Neural cell (in vitro differentiated cells): ENCODE measurements around the gene NFE2. TPM values are rescaled to one million over a fixed set of nuclear protein-coding genes. Genes with fewer than 3 reads are reported as not detected.
"Not testable (repeated sequence)": the region's sequence is repeated elsewhere in the genome, so short reads cannot be mapped to it uniquely, and the experiment has no call there.

ENCODE experiments used
- H2AFZ ChIP-seq: fragments of 200-600, 300-800 bp; sonication (generic), shearing (Covaris generic); 2 replicates; pipeline ENCODE4 v1.6.0; 2014; ENCODE audit warnings: low read depth, mild to moderate bottlenecking, antibody characterized with exemption, low read length, moderate library complexity
- H3F3A ChIP-seq: fragments of 200-600 bp; shearing (Covaris generic); 2 replicates; pipeline ENCODE4 v1.6.1; 2016; ENCODE audit warnings: mild to moderate bottlenecking, moderate library complexity, mixed read lengths, antibody characterized with exemption, low read length; ENCODE audit not compliant: insufficient read depth, poor library complexity, severe bottlenecking
- H3K27ac ChIP-seq: fragments of 200-600, 300-800 bp; sonication (generic), shearing (Covaris generic); 2 replicates; pipeline ENCODE4 v1.5.1; 2014; ENCODE audit warnings: mild to moderate bottlenecking, low read length, moderate library complexity
- H3K27me3 ChIP-seq: fragments of 300-800, 200-600 bp; sonication (generic), shearing (Covaris generic); 2 replicates; pipeline ENCODE4 v1.6.0; 2014; ENCODE audit warnings: mild to moderate bottlenecking, low read depth, low read length, moderate library complexity; ENCODE audit not compliant: insufficient read depth
- H3K36me3 ChIP-seq: fragments of 300-800, 200-600 bp; sonication (generic), shearing (Covaris generic); 2 replicates; pipeline ENCODE4 v1.5.1; 2014; ENCODE audit warnings: mild to moderate bottlenecking, antibody characterized with exemption, low read length, moderate library complexity; ENCODE audit not compliant: insufficient read depth
- H3K4me2 ChIP-seq: fragments of 300-800, 200-600 bp; sonication (generic), shearing (Covaris generic); 2 replicates; pipeline ENCODE4 v1.6.0; 2014; ENCODE audit warnings: mild to moderate bottlenecking, low read length
- H3K4me3 ChIP-seq: fragments of 300-800, 200-600 bp; sonication (generic), shearing (Covaris generic); 2 replicates; pipeline ENCODE4 v1.5.1; 2014; ENCODE audit warnings: mild to moderate bottlenecking, low read length, moderate library complexity
- H3K79me2 ChIP-seq: fragments of 200-600 bp; shearing (Covaris generic); replicated peaks from 2 replicates; pipeline ENCODE4 v1.6.0; 2014; ENCODE audit warnings: mild to moderate bottlenecking, low read length, moderate library complexity; ENCODE audit not compliant: insufficient read depth
- H3K9ac ChIP-seq: fragments of 300-800, 200-600 bp; sonication (generic), shearing (Covaris generic); 2 replicates; pipeline ENCODE4 v1.6.1; 2016; ENCODE audit warnings: mild to moderate bottlenecking, low read length, mixed read lengths
- H3K9me2 ChIP-seq: fragments of 200-600 bp; shearing (Covaris generic); 2 replicates; pipeline ENCODE4 v1.6.1; 2016; ENCODE audit warnings: mild to moderate bottlenecking, low read length, mixed read lengths; ENCODE audit not compliant: insufficient read depth
- H3K9me3 ChIP-seq: fragments of 200-600, 300-800 bp; sonication (generic), shearing (Covaris generic); 2 replicates; pipeline ENCODE4 v1.6.1; 2016; ENCODE audit warnings: mild to moderate bottlenecking, mixed run types, low read length, moderate library complexity, mixed read lengths
- H4K20me1 ChIP-seq: fragments of 200-600 bp; shearing (Covaris generic); 2 replicates; pipeline ENCODE4 v1.6.1; 2016; ENCODE audit warnings: mild to moderate bottlenecking, mixed run types; ENCODE audit not compliant: insufficient read depth
- CTCF ChIP-seq: fragments of 450-650 bp; IDR thresholded peaks from 2 replicates; pipeline ENCODE4 v1.5.1; 2014; ENCODE audit warnings: antibody characterized with exemption, mild to moderate bottlenecking, moderate library complexity; ENCODE audit not compliant: poor library complexity, severe bottlenecking
- EP300 ChIP-seq: fragments of 450-650 bp; conservative IDR thresholded peaks from 2 replicates; pipeline ENCODE4 v1.6.1; 2014; ENCODE audit warnings: antibody characterized with exemption, mild to moderate bottlenecking, moderate library complexity; ENCODE audit not compliant: poor library complexity, severe bottlenecking
- EZH2 ChIP-seq: fragments of 200-600, 300-800 bp; shearing (Covaris generic), sonication (generic); IDR thresholded peaks from 2 replicates; pipeline ENCODE4 v1.6.1; 2014; ENCODE audit warnings: antibody characterized with exemption, low read length, borderline replicate concordance, mild to moderate bottlenecking; ENCODE audit not compliant: insufficient read depth, poor library complexity, severe bottlenecking
- MXI1 ChIP-seq: fragments of 450-650 bp; conservative IDR thresholded peaks from 2 replicates; pipeline ENCODE4 v1.6.1; 2014; ENCODE audit warnings: antibody characterized with exemption, mild to moderate bottlenecking; ENCODE audit not compliant: poor library complexity, severe bottlenecking
- POLR2AphosphoS5 ChIP-seq: IDR thresholded peaks from 2 replicates; pipeline ENCODE4 v1.6.1; 2012
- RAD21 ChIP-seq: fragments of 450-650 bp; conservative IDR thresholded peaks from 2 replicates; pipeline ENCODE4 v1.6.1; 2014; ENCODE audit warnings: antibody characterized with exemption, mild to moderate bottlenecking, moderate library complexity
- SMC3 ChIP-seq: fragments of 450-650 bp; conservative IDR thresholded peaks from 2 replicates; pipeline ENCODE4 v1.6.1; 2014; ENCODE audit warnings: antibody characterized with exemption, mild to moderate bottlenecking, moderate library complexity; ENCODE audit not compliant: poor library complexity
- TAF1 ChIP-seq: IDR thresholded peaks from 2 replicates; pipeline ENCODE4 v1.6.1; 2012; ENCODE audit warnings: low read depth
- polyA plus RNA-seq: library from polyadenylated mRNA; depleted of rRNA; stranded (reverse); fragments of >200 nt; gene quantifications from 2 replicates; pipeline ENCODE4 v1.2.3, GENCODE V29; 2014
- TF ChIP-seq, protein P1 (sequence below): IDR thresholded peaks from 2 replicates; pipeline ENCODE4 v1.6.1; 2012; ENCODE audit warnings: borderline replicate concordance

The NFE2 gene
- polyA plus RNA-seq, 1 donor from 2014 or later: not detected

GRCh38 chr12:54328595-54329337, 28.0 kb upstream of the NFE2 start:
- H3K27me3 ChIP-seq: no peaks in the 10 kb centered on the region
- no peaks in the 10 kb centered on the region for H3K9me3 ChIP-seq
- no peak overlapping the region for H3K27ac ChIP-seq
- no peak overlapping the region for H3K4me2 ChIP-seq
- no peak overlapping the region for H3K4me3 ChIP-seq
- no peaks in the 10 kb centered on the region for H3K9me2 ChIP-seq
- TF ChIP-seq EZH2 (no peak), CTCF (no peak), TAF1 (no peak), POLR2AphosphoS5 (no peak), SMC3 (no peak), EP300 (no peak)
- no peak overlapping the region for H3K9ac ChIP-seq
- H2AFZ ChIP-seq: no peak overlapping the region
- no peaks in the 10 kb centered on the region for H3K36me3 ChIP-seq
- no peaks in the 10 kb centered on the region for H4K20me1 ChIP-seq
- H3F3A ChIP-seq: no peaks in the 10 kb centered on the region
- peaks cover 25% of the 10 kb centered on the region for H3K79me2 ChIP-seq

DNA sequence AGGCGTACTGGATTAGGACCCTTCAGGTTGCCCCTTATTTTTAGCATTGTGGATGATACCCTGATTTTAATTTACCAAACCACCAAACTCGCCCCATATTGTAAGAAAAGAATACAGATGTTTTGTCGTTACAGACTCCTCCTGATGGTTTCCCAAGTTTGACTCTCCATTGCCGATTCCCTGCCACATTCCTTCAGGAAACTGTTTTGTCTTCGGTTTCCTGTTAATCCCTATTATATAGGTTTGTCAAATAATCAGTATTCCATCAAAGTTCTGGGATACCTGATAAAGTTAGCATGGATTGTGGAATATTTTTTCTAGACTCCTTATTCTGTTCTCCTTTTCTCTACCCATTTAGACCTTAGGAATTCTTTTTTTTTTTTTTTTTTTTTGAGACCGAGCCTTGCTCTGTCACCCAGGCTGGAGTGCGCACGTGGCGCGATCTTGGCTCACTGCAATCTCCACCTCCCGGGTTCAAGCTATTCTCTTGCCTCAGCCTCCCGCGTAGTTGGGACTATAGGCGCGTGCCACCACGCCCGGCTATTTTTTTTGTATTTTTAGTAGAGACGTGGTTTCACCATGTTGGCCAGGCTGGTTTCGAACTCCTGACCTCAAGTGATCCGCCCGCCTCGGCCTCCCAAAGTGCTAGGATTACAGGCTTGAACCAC, 24.8 kb upstream of the NFE2 start:
- H3K79me2 ChIP-seq: peaks cover 18% of the 10 kb centered on the region
- not testable (repeated sequence) for H4K20me1 ChIP-seq, H3K9me2 ChIP-seq, H3K9me3 ChIP-seq, H3K27me3 ChIP-seq, H3K36me3 ChIP-seq, H3F3A ChIP-seq
- peak overlapping the region; percentile 53 for H2AFZ ChIP-seq
- peak overlapping the region; percentile 79 for H3K9ac ChIP-seq
- H3K27ac ChIP-seq: peak overlapping the region; percentile 77
- peak; percentile 21 for TF ChIP-seq RAD21
- TF ChIP-seq EP300: peak; percentile 6
- H3K4me3 ChIP-seq: peak overlapping the region; percentile 72
- peak overlapping the region; percentile 98 for H3K4me2 ChIP-seq

DNA sequence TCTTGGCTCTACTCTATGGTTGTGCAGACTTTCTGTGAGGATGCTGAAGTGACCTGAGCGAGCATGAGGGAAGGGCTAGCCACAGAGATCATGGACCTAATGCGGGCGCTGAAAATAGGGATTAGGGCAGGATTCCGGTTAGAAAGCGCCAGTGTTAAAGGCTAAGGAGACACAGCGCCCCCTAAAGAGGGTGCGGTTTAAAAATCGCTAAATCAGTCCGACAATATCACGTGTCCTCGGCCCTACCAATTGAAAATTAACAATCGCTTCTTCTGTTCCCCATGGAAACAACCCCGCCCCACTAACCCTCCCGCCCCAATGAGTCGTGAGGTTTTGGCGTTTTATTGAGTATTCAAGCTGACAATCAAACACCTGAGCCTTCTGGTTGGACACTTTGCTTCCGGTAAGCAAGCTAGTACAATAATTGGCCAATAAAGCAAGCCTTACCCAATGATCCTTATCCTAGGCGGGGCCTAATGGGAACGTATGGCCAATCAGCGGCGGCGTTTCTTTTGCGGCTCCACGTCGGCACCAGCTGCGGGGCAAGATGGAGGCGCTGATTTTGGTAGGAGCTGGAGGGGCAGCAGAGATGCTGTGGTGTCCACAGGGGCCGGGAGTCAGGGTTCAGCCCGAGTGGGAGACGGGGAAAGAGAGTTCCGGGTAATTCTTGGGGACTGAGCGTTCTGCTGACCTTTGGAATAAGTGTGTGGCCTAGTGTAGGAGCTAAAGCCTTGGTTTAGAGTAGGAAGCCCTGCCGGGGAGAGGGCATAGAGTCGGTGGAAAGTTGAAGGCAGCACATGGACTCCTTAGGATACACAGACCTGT, 24.0 kb upstream of the NFE2 start, which contains the start of gene COPZ1:
Gene COPZ1 (plus strand): TSS at position 515 of the 825 bp plus-strand sequence. CDS start 33 bp downstream, at position 548.
- TF ChIP-seq EP300: peak; percentile 51
- peak; percentile 86 for TF ChIP-seq MXI1
- TF ChIP-seq RAD21: peak; percentile 50
- TF ChIP-seq, protein P1, sequence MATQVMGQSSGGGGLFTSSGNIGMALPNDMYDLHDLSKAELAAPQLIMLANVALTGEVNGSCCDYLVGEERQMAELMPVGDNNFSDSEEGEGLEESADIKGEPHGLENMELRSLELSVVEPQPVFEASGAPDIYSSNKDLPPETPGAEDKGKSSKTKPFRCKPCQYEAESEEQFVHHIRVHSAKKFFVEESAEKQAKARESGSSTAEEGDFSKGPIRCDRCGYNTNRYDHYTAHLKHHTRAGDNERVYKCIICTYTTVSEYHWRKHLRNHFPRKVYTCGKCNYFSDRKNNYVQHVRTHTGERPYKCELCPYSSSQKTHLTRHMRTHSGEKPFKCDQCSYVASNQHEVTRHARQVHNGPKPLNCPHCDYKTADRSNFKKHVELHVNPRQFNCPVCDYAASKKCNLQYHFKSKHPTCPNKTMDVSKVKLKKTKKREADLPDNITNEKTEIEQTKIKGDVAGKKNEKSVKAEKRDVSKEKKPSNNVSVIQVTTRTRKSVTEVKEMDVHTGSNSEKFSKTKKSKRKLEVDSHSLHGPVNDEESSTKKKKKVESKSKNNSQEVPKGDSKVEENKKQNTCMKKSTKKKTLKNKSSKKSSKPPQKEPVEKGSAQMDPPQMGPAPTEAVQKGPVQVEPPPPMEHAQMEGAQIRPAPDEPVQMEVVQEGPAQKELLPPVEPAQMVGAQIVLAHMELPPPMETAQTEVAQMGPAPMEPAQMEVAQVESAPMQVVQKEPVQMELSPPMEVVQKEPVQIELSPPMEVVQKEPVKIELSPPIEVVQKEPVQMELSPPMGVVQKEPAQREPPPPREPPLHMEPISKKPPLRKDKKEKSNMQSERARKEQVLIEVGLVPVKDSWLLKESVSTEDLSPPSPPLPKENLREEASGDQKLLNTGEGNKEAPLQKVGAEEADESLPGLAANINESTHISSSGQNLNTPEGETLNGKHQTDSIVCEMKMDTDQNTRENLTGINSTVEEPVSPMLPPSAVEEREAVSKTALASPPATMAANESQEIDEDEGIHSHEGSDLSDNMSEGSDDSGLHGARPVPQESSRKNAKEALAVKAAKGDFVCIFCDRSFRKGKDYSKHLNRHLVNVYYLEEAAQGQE: peak; percentile 72
- peak; percentile 91 for TF ChIP-seq POLR2AphosphoS5
- TF ChIP-seq EZH2: no peak
- TF ChIP-seq CTCF: peak; percentile 92
- TF ChIP-seq SMC3: peak; percentile 52
- peak; percentile 92 for TF ChIP-seq TAF1
- Histone ChIP-seq H3F3A (no peaks in the 10 kb centered on the region), H3K4me2 (peak within 1 kb of the TSS; percentile 98), H3K9me3 (no peaks in the 10 kb centered on the region), H4K20me1 (no peaks in the 10 kb centered on the region), H3K79me2 (peaks cover 14% of the 10 kb centered on the region), H3K27me3 (no peaks in the 10 kb centered on the region), H2AFZ (peak within 1 kb of the TSS; percentile 100), H3K9ac (peak within 1 kb of the TSS; percentile 79), H3K36me3 (no peaks in the 10 kb centered on the region), H3K9me2 (no peaks in the 10 kb centered on the region), H3K4me3 (peak within 1 kb of the TSS; percentile 72), H3K27ac (peak within 1 kb of the TSS; percentile 77)
